Neural crest cell (in vitro differentiated cells): Measurements from ENCODE around the gene DUSP22. TPM values are rescaled to one million over a fixed set of nuclear protein-coding genes. Genes with fewer than 3 reads are reported as not detected.

Experiments
- DNase-seq: peaks from one replicate; pipeline ENCODE4 v3.0.0; 2021; ENCODE audit warnings: low read depth, mixed read lengths, low spot score
- H3K27ac Mint-ChIP-seq: one replicate; pipeline ENCODE4 v1.8.0; 2021; ENCODE audit warnings: mild to moderate bottlenecking, mixed read lengths; ENCODE audit not compliant: unreplicated experiment
- H3K27me3 Mint-ChIP-seq: 2 replicates; pipeline ENCODE4 v1.8.0; 2021; ENCODE audit warnings: low read depth, mild to moderate bottlenecking, mixed read lengths
- H3K36me3 Mint-ChIP-seq: 2 replicates; pipeline ENCODE4 v1.8.0; 2021; ENCODE audit warnings: low read depth, mild to moderate bottlenecking, mixed read lengths
- H3K4me1 Mint-ChIP-seq: 2 replicates; pipeline ENCODE4 v1.8.0; 2021; ENCODE audit warnings: mixed read lengths
- H3K4me3 Mint-ChIP-seq: one replicate; pipeline ENCODE4 v1.8.0; 2021; ENCODE audit warnings: mild to moderate bottlenecking, mixed read lengths
- H3K9me3 Mint-ChIP-seq: 2 replicates; pipeline ENCODE4 v1.8.0; 2021; ENCODE audit warnings: mixed read lengths
- total RNA-seq: library from RNA; stranded (reverse); gene quantifications from 2 replicates; pipeline ENCODE4 v1.2.1, GENCODE V29; 2021
- TF ChIP-seq, protein P1 (sequence below): fragments of 200-600 bp; sonication (generic); conservative IDR thresholded peaks from 2 replicates; pipeline ENCODE4 v1.5.0; 2021; ENCODE audit warnings: antibody characterized with exemption, mild to moderate bottlenecking

Gene DUSP22
- total RNA-seq, 1 donor from 2014 or later = 35.1 TPM

DNA sequence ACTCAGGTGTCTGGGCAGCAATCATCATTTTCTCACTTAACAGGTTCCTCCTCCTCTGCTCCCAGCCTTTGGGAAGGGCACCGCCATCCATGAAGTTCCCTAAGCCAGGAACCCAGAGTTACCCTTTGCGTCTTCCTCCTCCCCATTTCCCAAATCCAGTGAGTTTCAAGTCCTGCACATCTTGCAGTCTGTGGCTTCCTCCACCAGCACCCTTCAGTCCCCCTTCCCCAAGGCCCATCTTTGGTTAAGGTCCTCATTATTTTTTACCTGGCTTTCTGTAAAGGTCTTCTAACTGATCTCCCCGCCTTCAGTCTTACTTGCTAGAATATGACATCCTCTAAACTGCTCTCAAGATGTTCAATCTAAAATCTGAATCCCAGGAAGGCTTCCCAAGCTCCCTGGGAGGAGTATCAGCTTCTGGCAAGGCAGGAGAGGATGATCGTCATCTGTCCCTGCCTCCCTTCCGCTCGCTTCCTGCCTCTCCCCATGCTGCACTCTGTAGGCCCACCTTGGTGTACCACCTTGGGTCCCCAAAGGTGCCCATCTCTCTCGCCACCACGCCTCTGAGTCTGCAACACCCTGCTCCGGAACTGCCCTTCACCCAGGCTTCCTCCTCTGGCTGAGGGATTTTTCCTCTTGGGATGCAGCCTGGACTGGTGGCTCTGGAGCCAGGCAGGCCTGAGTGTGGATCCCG lies 11.4 kb upstream of the DUSP22 start:
- Mint-ChIP-seq H3K4me3 (no peak overlapping the region), H3K27ac (no peak overlapping the region)

DNA sequence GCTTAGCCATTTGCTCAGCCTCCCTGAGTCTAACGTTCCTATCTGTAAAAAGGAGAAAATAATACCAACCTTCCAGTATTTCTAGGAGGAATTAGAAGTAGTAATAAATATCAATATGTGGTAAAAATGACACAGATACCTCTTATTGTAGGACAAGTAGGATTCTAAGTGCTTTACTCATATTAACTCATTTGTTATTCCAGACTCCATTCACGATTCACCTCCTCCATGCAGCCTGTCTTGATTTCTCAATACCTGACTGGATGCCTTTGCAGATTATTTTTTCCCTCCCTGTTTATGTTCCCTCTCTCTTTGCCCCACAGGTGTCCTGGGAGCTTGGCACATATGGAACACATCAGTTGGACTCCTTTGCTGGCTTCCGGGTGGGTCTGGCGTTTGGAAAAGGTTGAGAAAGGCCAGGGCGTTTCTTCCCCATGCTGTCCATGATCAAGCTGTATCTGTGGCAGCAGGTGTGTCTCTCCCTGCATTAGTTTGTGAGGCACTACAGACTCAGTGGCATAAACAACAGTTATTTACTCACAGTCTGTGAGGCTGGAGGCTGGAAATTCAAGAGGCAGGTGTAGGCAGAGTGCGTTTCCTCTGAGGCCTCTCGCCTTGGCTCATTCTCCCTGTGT lies 10.7 kb upstream of the DUSP22 start:
- Mint-ChIP-seq H3K36me3 (no peaks in the 10 kb centered on the region), H3K4me1 (no peaks in the 10 kb centered on the region), H3K27ac (no peak overlapping the region), H3K27me3 (peaks cover 3% of the 10 kb centered on the region), H3K9me3 (peaks cover 3% of the 10 kb centered on the region), H3K4me3 (no peak overlapping the region)
- TF ChIP-seq, protein P1, sequence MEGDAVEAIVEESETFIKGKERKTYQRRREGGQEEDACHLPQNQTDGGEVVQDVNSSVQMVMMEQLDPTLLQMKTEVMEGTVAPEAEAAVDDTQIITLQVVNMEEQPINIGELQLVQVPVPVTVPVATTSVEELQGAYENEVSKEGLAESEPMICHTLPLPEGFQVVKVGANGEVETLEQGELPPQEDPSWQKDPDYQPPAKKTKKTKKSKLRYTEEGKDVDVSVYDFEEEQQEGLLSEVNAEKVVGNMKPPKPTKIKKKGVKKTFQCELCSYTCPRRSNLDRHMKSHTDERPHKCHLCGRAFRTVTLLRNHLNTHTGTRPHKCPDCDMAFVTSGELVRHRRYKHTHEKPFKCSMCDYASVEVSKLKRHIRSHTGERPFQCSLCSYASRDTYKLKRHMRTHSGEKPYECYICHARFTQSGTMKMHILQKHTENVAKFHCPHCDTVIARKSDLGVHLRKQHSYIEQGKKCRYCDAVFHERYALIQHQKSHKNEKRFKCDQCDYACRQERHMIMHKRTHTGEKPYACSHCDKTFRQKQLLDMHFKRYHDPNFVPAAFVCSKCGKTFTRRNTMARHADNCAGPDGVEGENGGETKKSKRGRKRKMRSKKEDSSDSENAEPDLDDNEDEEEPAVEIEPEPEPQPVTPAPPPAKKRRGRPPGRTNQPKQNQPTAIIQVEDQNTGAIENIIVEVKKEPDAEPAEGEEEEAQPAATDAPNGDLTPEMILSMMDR = no peak
- DNase-seq = no peak

More for the DNA sequence above, 11.4 kb upstream of the DUSP22 start:
- H3K27me3 Mint-ChIP-seq = peaks cover 3% of the 10 kb centered on the region
- no peaks in the 10 kb centered on the region for H3K36me3 Mint-ChIP-seq
- no peak for DNase-seq
- TF ChIP-seq, protein P1 = no peak
- peaks cover 3% of the 10 kb centered on the region for H3K9me3 Mint-ChIP-seq
- no peaks in the 10 kb centered on the region for H3K4me1 Mint-ChIP-seq

DNA sequence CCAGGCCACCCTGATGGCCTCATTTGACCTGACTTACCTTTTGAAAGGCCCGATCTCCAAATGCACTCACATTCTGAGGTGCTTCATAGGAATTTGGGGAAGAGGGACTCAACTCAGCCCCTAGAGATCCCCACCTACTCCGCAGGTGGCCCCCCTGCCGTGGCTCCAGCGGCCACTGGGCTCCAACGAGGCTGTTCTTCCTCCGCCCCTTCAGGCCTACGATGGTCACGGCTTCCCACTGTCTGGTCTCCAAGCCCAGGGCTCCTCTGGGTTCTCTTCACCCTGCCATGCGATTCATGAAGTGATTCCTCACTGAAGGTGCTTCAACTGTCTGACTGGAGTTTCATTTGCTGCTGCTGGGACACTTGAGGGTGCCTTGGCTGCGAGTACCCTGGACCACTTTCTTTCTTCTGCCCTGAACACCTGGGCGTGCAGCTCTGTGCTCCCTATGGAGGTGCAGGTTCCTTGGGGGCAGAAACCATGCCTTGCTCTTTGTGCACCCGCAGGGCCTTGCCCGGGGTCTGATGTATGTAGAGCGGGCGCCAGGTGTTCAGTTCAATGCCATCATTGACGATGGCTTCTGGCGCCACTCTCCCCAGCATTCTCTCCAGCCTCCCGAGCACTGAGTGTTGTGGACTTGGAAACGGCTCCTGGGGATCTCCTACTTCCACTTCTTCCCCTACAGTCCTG lies 10.0 kb upstream of the DUSP22 start:
- no peak for DNase-seq
- Mint-ChIP-seq H3K4me1 (no peaks in the 10 kb centered on the region), H3K27ac (no peak overlapping the region), H3K4me3 (no peak overlapping the region), H3K27me3 (peaks cover 5% of the 10 kb centered on the region), H3K9me3 (peaks cover 3% of the 10 kb centered on the region), H3K36me3 (no peaks in the 10 kb centered on the region)
- TF ChIP-seq, protein P1 = no peak

DNA sequence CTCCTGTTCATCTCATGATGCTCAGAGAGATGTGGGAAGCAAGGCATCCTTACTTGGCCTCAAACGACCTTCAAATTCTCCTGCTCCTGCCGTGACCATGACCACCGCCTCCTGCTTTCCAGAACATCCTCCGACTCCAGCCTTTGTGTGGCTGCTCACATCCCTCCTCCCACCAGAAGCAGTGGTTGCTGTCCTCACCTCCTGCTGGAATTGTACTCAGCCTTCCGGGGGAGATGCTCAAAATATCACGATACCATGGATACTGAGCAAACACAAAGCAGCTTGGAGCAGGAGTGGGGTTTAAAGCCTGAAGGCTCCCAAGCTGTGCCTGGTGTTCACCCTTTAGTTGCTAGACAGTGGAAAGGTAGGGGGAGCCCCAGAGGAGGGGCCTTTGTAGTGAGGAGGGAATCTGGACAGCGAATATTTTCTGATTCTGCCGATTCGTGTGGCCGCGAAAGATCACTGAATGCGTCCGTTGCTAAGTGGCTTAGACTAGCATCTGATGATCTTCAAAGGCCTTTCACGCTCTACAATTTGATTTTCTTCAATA lies 9.3 kb upstream of the DUSP22 start:
- TF ChIP-seq, protein P1 = no peak
- Mint-ChIP-seq H3K27me3 (peaks cover 8% of the 10 kb centered on the region), H3K4me3 (no peak overlapping the region), H3K36me3 (no peaks in the 10 kb centered on the region), H3K4me1 (no peaks in the 10 kb centered on the region), H3K27ac (no peak overlapping the region), H3K9me3 (peaks cover 3% of the 10 kb centered on the region)
- DNase-seq = no peak

DNA sequence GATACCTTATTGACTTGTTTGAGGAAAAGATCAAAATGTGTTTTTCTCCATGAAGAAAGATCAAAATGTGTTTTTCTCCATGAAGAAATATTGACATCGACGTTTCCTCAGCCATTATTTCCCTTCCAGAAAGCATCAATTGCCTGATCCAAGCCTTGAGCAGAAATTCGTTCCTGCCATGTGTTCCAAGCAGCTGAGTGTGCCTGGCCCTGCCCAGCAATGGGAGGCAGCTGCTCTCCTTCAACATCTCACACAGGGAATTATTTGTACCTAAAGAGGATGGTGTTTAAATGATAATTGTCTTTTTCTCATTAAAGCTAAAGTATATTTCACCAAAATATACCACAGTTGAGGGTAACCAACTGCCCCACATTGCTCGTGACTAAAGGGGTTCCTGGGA lies 7.8 kb upstream of the DUSP22 start:
- DNase-seq = no peak
- H3K9me3 Mint-ChIP-seq = no peaks in the 10 kb centered on the region

More for the DNA sequence above, 7.8 kb upstream of the DUSP22 start:
- TF ChIP-seq, protein P1 = no peak
- Mint-ChIP-seq H3K27me3 (peaks cover 15% of the 10 kb centered on the region), H3K4me3 (no peak overlapping the region), H3K36me3 (no peaks in the 10 kb centered on the region), H3K4me1 (no peaks in the 10 kb centered on the region), H3K27ac (no peak overlapping the region)
